SU-DHL-6 (cell line): ENCODE data around the gene CHN1.

Experiments used
- H2AFZ ChIP-seq: fragments of 200-600 bp; sonication (generic); 2 replicates; pipeline ENCODE4 v1.6.1; 2014; ENCODE audit warnings: low read depth, mild to moderate bottlenecking, moderate library complexity, mixed read lengths, antibody characterized with exemption, low read length; ENCODE audit not compliant: severe bottlenecking
- H3F3A ChIP-seq: fragments of 200-600 bp; shearing (Covaris generic); 2 replicates; pipeline ENCODE4 v1.6.0; 2016; ENCODE audit warnings: antibody characterized with exemption, mild to moderate bottlenecking; ENCODE audit not compliant: insufficient read depth
- H3K27ac ChIP-seq: fragments of 200-600 bp; sonication (generic); 2 replicates; pipeline ENCODE4 v1.5.1; 2016; ENCODE audit warnings: low read depth, mild to moderate bottlenecking, low read length, moderate library complexity, mixed read lengths
- H3K27me3 ChIP-seq: fragments of 200-600 bp; sonication (generic), shearing (Covaris generic); 2 replicates; pipeline ENCODE4 v1.6.0; 2014; ENCODE audit warnings: mild to moderate bottlenecking, low read length
- H3K36me3 ChIP-seq: fragments of 200-600 bp; sonication (generic); 2 replicates; pipeline ENCODE4 v1.6.1; 2014; ENCODE audit warnings: mild to moderate bottlenecking, low read length, mixed read lengths
- H3K4me2 ChIP-seq: fragments of 300-600, 200-600 bp; shearing (Covaris generic), sonication (generic); 2 replicates; pipeline ENCODE4 v1.6.0; 2014; ENCODE audit warnings: low read length, low read depth, mild to moderate bottlenecking; ENCODE audit not compliant: poor library complexity, severe bottlenecking
- H3K4me3 ChIP-seq: fragments of 200-600 bp; sonication (generic); 2 replicates; pipeline ENCODE4 v1.5.1; 2014; ENCODE audit warnings: antibody characterized with exemption, low read length, mild to moderate bottlenecking, mixed read lengths; ENCODE audit not compliant: insufficient read depth, poor library complexity, severe bottlenecking
- H3K79me2 ChIP-seq: fragments of 200-600 bp; sonication (generic); 2 replicates; pipeline ENCODE4 v1.6.1; 2014; ENCODE audit warnings: mild to moderate bottlenecking, low read length, moderate library complexity; ENCODE audit not compliant: insufficient read depth
- H3K9ac ChIP-seq: fragments of 200-600 bp; sonication (generic); 2 replicates; pipeline ENCODE4 v1.7.0; 2014; ENCODE audit warnings: mild to moderate bottlenecking, low read length
- H3K9me2 ChIP-seq: fragments of 200-600 bp; sonication (generic); replicated peaks from 2 replicates; pipeline ENCODE4 v1.6.1; 2014; ENCODE audit warnings: low read length; ENCODE audit not compliant: insufficient read depth
- H3K9me3 ChIP-seq: fragments of 200-600 bp; sonication (generic); 2 replicates; pipeline ENCODE4 v1.6.1; 2014; ENCODE audit warnings: low read length, mixed read lengths; ENCODE audit not compliant: insufficient read depth
- H4K20me1 ChIP-seq: fragments of 200-600 bp; sonication (generic); 2 replicates; pipeline ENCODE4 v1.6.1; 2014; ENCODE audit warnings: low read depth, mild to moderate bottlenecking, antibody characterized with exemption, low read length, moderate library complexity, mixed read lengths
- CTCF ChIP-seq: fragments of 200-600 bp; sonication (generic); IDR thresholded peaks from one replicate; pipeline ENCODE4 v1.5.1; 2017; ENCODE audit warnings: antibody characterized with exemption, mild to moderate bottlenecking, low read length, moderate library complexity; ENCODE audit not compliant: insufficient read depth, poor library complexity, severe bottlenecking
- EZH2phosphoT487 ChIP-seq: fragments of 200-600 bp; sonication (generic), shearing (Covaris generic); conservative IDR thresholded peaks from 2 replicates; pipeline ENCODE4 v1.6.1; 2018; ENCODE audit warnings: mild to moderate bottlenecking, antibody characterized with exemption, low read length, moderate library complexity, mixed read lengths

CHN1 gene

DNA sequence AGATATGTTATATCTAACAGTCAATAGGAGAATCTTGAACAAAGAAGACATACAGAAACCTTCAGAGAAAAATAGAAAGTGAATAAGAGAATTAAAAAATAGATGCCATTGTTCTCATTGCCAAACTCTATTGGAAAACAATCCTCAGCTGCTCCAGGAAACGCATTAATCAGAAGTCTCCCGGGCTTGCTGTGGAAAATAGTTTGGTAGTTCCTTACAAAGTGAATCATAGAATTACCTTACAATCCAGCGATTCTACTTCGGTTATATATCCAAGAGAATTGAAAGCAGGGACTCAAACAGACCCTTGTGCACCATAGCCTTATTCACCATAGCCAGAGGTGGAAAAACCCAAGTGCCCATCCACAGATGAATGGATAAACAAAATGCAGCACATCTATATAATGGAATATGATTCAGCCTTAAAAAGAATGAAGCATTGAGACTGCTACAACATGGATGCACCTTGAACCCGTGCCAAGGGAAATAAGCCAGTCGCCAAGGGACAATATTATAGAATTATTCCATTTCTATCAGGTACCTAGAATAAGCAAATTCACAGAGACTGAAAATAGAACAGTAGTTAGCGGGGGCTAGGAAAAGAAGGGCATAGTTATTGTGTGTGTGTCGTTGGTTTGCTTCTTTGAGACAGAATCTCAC is 219.0 kb downstream of the CHN1 start:
- Histone ChIP-seq H2AFZ (no peak overlapping the region), H4K20me1 (no peaks in the 10 kb centered on the region), H3K79me2 (no peaks in the 10 kb centered on the region), H3K27ac (no peak overlapping the region), H3K27me3 (no peaks in the 10 kb centered on the region), H3K36me3 (no peaks in the 10 kb centered on the region), H3F3A (no peaks in the 10 kb centered on the region), H3K9me3 (no peaks in the 10 kb centered on the region), H3K4me2 (no peak overlapping the region), H3K9me2 (no peaks in the 10 kb centered on the region), H3K9ac (no peak overlapping the region), H3K4me3 (no peak overlapping the region)
- TF ChIP-seq EZH2phosphoT487 (no peak), CTCF (no peak)

GRCh38 chr2:174785481-174785880 is 219.7 kb downstream of the CHN1 start:
- H3K36me3 ChIP-seq: no peaks in the 10 kb centered on the region
- H3K9me2 ChIP-seq: no peaks in the 10 kb centered on the region
- no peak overlapping the region for H3K4me3 ChIP-seq
- no peak overlapping the region for H3K9ac ChIP-seq
- H3K79me2 ChIP-seq: no peaks in the 10 kb centered on the region
- no peaks in the 10 kb centered on the region for H3F3A ChIP-seq
- H2AFZ ChIP-seq: no peak overlapping the region
- H4K20me1 ChIP-seq: no peaks in the 10 kb centered on the region
- TF ChIP-seq CTCF: no peak
- no peak for TF ChIP-seq EZH2phosphoT487
- H3K27me3 ChIP-seq: no peaks in the 10 kb centered on the region
- H3K27ac ChIP-seq: no peak overlapping the region
- H3K9me3 ChIP-seq: no peaks in the 10 kb centered on the region
- no peak overlapping the region for H3K4me2 ChIP-seq

DNA sequence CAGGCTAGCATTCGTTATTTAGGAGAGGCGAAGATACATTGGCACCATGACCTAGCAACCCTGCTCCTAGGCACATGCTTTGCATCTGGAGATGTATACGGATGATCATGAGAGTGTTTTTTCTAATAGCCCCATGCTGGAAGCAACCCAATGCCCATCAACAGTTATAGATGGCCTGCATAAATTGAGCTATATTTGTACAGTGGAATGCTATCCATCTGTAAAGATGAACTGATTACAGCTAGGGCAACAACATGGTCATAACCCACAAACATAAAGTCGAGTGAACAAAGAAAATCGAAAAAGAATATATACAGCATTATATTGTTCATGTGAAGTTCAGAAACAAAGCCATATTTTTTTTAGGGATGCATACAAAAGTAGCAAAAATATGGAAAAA is 220.3 kb downstream of the CHN1 start:
- Histone ChIP-seq H3K9ac (no peak overlapping the region), H3F3A (no peaks in the 10 kb centered on the region), H3K9me2 (no peaks in the 10 kb centered on the region), H3K79me2 (no peaks in the 10 kb centered on the region), H4K20me1 (no peaks in the 10 kb centered on the region), H3K4me3 (no peak overlapping the region), H3K27ac (no peak overlapping the region), H3K9me3 (no peaks in the 10 kb centered on the region), H3K4me2 (no peak overlapping the region), H2AFZ (no peak overlapping the region), H3K36me3 (no peaks in the 10 kb centered on the region), H3K27me3 (no peaks in the 10 kb centered on the region)
- TF ChIP-seq CTCF (no peak), EZH2phosphoT487 (no peak)

DNA sequence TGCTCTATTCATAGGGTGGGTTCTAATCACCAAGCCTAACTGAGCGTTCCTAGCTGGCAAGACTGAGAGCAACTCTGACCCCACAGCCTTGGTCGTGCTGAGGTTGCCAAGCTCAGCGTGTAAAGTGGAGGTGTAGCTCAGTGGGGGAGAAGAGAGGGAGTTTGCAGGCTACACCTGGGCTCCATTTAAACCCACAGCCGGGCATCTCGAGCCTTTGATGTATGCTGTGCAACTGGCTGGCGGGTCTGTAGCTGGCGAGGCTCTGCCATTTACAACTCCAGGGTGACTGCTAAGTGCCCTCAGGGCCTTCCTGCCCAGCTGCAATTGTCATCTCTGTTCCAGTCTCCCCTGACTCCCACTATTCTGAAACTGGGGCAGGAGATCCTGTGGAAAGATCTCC is 220.9 kb downstream of the CHN1 start:
- Histone ChIP-seq H2AFZ (no peak overlapping the region), H3K27me3 (no peaks in the 10 kb centered on the region), H3K4me2 (no peak overlapping the region), H3K9me3 (no peaks in the 10 kb centered on the region), H4K20me1 (no peaks in the 10 kb centered on the region), H3F3A (no peaks in the 10 kb centered on the region), H3K9me2 (no peaks in the 10 kb centered on the region), H3K4me3 (no peak overlapping the region), H3K27ac (no peak overlapping the region), H3K79me2 (no peaks in the 10 kb centered on the region), H3K36me3 (no peaks in the 10 kb centered on the region), H3K9ac (no peak overlapping the region)
- TF ChIP-seq CTCF: no peak
- TF ChIP-seq EZH2phosphoT487: no peak
